ENCODE results near the gene GPR6.

DNA sequence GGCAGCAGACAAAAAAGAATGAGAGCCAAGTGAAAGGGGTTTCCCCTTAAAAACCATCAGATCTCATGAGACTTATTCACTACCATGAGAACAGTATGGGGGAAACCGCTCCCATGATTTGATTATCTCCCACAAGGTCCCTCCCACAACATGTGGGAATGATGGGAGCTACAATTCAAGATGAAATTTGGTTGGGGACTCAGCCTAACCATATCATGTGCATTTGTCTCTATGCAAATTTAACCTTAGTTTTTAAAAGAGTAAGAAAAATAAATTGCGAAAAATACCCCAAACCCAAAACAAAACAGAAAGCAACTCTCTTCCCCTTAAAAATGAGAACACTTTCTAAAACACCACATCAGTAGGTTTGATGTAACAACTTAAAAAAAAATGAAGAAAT, 22.6 kb upstream of the GPR6 start:
- TF ChIP-seq CTCF (conservative IDR thresholded peaks at IDR 0.05 in 1 of 2, IDR thresholded peaks at IDR 0.05 in 1 of 2; ENCODE audit: low read depth in 1 of 2, low read length in 2 of 2) (no peak), EZH2 (IDR thresholded peaks at IDR 0.05; ENCODE audit: low read length, missing control alignments) (no peak)
